HFF-Myc (cell line): ENCODE measurements around the gene TWIST2.
A peak's percentile ranks its signal among the peaks of the same experiment; 100 is the strongest.

Source experiments
- DNase-seq: peaks from one replicate; pipeline ENCODE4 v3.0.0-alpha.2; 2011; ENCODE audit warnings: low read depth; ENCODE audit errors: extremely low read depth
- H3K4me3 ChIP-seq: replicated peaks from 2 replicates; pipeline ENCODE4 v1.5.1; 2011; ENCODE audit warnings: low read depth, mild to moderate bottlenecking, control low read depth, low read length
- CTCF ChIP-seq: IDR thresholded peaks from 2 replicates; pipeline ENCODE4 v1.5.1; 2012; ENCODE audit warnings: mild to moderate bottlenecking, low read depth, low read length, control low read depth; ENCODE audit errors: missing control alignments

TWIST2 gene

GRCh38 chr2:238811293-238811692, 36.6 kb upstream of the TWIST2 start:
- no peak for TF ChIP-seq CTCF
- peak; percentile 85 for DNase-seq
- peak overlapping the region; percentile 1; the same call in 1 of the 2 replicates for H3K4me3 ChIP-seq

DNA sequence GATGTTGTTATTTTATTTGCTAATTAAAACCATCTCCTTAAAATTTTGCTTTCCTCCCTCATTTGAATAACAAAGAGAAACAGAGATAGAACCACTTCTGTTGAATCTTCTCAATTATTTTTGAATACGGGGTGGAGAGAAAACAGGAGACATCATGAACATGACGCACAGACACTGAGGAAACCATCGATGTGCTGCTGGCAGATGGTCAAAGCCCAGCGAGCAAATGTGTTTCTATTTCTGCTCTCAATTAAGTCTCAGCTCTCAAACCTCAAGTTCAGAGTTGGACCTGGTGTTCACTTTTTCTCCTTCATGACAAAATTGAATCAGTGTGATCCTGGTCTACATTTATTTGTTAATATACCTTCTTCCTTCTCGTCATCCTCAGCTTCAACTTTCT, 36.1 kb upstream of the TWIST2 start:
- TF ChIP-seq CTCF = no peak
- peak overlapping the region; percentile 1; the same call in 1 of the 2 replicates for H3K4me3 ChIP-seq
- peak; percentile 85 for DNase-seq

DNA sequence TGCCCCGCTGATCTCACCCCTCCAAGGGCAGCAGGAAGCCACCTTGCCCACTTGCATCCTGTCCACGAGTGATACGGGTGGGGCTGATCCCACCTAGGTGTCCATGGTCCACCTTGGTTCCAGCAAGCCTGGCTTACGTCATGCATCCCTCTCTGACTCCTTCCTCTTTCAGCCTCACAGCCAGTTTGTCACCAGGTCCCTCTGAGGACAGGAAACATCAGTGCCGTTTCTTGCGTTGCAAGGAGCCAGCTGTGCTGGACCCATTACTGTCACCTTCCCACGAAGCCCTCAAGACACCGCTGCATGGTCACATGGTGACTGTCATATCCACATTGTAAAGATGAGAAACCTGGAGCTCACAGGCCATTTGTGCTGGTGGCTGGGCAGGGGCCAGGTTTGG, 34.8 kb upstream of the TWIST2 start:
- TF ChIP-seq CTCF = no peak
- H3K4me3 ChIP-seq = no peak overlapping the region
- DNase-seq = no peak

DNA sequence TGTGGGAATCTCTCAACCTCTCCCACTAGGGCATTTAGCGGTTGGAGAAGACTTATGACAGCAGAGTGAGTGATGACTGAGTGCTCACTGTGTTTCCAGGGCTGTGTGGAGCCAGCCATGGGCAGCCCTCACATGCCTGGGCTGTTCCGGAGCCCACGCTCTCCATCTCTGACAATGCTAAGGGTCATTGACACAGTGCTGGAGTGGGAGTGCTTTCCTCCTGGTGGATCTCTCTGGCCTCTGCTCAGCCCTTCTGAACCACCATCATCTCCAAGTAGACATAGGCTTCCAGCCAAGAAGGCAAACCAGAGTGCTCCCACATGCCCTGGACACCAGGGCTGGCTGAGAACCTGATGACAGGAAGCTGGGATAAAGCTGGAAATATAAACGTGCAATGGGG, 33.1 kb upstream of the TWIST2 start:
- no peak for DNase-seq
- H3K4me3 ChIP-seq = no peak overlapping the region
- no peak for TF ChIP-seq CTCF

DNA sequence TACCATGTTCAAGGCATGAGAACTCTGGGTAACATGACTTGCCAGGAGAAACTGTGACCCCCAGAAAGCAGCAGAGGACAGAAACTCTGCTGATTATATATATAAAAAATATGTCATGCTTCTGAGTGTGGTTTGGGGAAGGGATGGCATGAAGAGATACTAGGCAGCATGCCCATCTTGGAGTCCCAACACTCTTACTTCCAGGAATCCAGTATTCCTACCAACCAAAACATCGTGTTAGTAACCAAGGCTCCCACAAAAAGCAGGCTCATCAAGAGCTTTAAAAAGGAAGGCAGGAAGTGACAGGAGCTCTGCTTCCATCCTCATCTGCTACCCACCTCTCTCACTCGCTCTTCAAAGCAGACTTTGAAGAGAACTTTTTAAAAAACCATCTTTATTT, 31.6 kb upstream of the TWIST2 start:
- DNase-seq = no peak
- no peak overlapping the region for H3K4me3 ChIP-seq
- no peak for TF ChIP-seq CTCF

DNA sequence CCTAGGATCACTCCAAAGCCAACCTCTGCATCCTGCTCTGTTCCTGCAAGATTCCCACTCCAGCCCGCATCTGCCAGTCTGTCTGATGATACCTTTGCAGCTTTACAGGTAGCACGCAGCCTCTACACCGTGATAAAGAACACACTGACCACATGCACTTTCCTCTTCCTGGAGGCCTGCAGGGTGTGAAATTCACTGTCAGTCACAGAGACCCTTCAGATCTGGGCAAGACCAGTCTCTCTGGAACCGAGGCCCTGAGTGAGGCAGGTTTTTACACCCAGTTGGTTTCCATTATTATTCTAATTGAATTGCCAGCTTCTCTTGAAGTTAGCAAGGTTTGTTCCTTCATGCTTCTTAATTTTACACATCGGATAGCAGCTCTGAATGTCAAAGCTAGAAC, 30.5 kb upstream of the TWIST2 start:
- TF ChIP-seq CTCF = no peak
- no peak overlapping the region for H3K4me3 ChIP-seq
- no peak for DNase-seq

DNA sequence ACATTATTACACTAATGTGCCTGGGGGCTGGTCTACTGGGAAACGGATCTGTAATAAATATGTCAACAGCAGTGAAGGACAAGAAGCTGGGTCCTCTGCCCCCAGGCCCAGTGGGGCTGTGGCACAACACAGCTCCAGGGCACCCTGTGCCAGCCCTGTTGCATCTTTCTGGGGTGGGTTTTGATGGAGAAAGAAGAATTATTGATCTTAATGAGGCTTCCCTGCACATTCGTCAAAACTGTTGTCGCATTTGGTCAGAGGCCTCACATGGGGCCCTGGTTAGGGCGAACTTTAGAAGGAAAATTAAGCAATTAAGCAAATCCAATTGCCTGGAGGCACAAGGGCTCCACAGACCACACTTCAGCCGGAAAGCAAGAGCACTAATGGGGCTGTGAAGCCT, 30.0 kb upstream of the TWIST2 start:
- TF ChIP-seq CTCF = no peak
- H3K4me3 ChIP-seq = no peak overlapping the region
- DNase-seq = no peak
